GM19351 (cell line): ENCODE results near the gene NTMT1.

Experiments used
- ATAC-seq: cut with Tn5 transposase; IDR thresholded peaks from one replicate; pipeline ENCODE4 v1.9.1; 2021; ENCODE audit warnings: mild to moderate bottlenecking, moderate library complexity; ENCODE audit not compliant: unreplicated experiment

NTMT1 gene

DNA sequence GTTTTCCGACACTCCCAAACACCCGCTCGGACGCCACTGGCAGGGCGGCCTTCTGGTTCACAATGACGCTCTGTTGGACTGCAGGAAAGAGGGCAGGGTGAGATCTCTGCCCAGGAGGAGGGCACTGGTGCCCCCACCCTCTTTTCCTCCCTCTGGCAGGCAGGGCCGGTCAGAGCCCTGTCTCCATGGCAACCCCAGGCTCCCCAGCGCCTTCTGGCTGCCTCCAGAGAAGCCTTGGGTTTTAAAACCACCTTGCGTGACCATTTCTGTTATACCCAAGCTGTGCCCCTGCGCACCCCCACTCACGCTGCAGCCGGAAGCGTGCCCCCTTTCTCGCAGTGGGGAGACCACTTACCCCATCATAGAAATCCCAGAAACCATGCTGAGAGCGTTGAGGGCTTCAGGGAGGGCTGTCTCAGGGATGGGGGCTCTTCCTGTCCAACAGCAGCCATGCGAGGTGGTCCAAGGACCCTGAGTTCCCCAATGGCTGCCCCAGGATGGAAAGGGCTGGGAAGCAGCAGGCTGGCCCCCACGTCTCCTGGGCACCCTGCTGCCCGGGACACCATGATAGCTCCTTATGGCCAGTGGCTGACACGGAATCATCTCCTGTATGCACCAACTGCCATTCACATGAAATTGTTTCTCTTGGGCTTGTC, 12.3 kb upstream of the NTMT1 start:
- no peak for ATAC-seq

DNA sequence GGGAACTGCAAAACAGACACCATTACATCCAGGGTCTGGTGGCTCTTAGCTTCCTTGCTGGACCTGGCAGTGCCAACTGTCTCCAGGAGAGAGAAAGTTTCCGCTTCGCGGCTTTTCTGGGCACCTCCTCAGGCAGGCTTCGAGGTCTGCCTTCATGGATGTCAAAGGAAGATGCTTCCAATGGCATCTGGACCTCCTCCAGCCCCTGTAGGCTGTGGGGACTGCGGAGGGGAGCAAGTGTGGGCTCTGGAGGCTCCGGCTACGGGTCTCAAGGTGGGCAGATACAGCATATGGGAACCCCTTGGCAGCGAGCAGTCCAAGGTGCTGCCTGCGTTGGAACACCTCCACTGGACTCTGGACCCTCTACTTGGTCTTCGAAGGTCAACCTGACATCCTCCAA, 11.0 kb upstream of the NTMT1 start:
- no peak for ATAC-seq

DNA sequence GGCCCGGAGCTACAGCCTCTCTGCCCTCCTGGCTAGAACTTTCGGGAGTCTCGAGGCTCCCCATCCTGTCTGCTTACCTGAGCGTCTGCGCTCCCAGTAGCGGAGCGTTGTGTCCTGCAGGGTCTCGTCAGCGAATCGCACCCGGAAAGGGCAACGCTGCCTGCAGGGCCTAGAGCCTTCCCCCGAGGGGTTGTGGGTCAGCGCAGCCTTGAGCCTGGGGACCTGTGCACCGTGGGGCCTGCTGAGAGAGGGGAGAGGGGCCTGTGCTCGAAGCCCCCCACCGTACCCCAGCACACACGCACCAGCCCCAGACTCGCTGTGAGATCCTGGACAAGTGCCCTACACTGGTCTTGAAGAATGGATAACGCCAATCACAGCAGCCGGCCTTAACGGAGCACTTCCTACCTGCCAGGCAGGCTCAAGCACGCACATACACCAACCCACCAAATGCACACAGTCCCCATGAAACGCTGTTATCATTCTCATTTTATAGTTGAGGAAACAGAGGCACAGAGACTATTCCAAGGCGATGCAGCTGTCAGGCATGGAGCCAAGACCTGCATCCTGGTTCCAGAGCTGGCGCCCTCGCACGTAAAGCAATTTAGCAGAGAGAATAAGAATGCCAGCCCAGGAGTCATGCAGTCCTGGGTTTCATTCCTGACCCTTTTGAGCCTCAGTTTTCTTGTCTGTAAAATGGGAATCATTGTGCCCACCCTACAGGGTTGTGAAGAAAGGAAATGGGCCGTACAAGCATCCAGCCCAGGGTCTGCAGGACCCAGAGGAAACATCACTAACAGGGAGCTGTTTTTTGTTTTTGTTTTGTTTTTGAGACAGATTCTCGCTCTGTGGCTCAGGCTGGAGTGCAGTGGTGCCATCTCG, 10.3 kb upstream of the NTMT1 start:
- no peak for ATAC-seq

DNA sequence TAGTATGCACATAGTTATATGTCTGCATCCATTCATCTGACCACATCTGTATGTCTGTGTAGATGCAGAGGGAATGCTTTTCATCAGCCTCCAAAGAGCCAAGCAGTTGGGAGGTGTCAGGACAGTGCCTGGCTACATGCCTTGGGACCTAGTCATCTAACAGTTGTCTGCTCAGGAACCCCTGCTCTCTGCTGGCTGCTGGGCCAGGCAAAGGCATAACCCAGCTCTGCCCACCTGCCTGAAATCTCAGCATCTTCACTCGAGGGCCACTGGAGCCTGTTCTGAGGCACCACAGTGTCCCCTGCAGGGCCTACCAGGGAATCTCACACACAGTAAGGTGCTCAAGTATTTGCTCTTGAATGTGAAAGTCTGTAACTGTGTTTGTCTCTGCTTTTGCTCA, 8.8 kb upstream of the NTMT1 start:
- no peak for ATAC-seq

DNA sequence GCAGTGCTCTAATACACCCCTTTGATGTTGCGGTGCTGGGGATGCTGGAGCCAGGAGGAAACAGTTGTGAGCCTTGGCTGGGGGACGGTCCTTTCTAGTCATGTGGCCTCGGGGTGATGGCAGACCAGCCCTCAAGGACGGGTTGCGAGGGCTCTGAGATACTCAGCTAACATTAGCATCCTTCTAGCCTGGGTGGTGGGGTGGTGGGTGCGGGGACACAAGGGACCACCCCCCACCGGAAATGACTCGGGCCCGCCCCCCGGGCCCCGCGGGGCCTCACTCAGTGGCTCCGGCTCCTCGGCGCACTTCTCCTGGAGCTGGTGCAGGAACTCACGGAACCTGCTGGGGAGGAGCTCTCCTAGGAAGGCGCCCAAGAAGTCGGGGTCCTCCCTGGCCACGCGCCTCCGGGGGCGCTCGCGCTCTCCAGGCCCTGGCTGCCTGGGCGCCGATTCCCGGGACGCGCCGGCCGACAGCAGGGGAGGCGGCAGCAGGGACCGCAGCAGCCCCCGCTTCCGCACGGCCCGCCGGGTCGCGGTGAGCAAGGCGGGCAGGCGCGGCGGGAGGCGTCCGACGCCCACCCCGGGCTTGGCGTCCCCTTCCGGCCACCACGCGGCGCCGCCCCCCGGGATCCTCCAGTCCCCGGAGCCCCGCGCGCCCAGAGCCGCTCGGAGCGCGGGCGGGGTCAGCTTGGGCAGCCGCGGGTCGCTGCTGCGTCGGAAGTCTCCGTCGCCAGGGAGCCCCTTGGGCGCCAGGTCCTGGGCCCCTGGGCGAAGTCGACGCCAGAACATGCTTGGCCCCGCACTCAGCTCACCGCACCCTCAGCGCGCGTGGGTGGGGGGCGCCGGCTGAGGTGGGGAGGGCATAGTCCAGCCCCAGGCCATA, 5.9 kb upstream of the NTMT1 start:
- ATAC-seq: no peak

DNA sequence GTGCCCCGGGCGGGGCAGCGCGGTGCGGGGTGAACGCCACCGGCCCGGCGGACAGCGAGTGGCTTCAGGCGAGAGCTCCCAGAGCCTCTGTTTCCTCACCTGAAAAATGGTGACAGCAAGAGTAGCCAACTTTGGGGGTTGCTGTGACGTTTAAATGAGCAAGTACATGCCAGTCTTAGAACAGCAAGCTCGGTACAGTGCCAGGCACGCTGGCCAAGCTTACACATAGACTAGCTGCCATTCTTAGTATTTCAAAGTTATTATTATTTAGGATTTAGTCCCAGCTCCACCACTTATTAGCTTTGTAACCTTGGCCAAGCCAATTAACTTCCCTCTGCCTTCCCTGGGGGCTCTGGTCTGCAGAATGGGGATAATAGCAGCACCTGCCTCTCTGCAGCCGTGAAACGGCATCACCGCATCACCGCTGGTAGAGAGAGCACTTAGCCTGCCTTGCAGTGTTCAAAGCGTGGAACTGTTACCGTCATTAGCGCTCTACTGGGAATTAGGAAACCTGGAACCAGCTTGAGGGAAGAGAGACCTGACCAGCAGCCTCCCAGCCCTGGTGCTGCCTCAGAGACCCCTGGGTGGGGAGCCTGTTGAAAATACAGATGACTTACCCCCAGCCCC, 5.2 kb upstream of the NTMT1 start, which contains the start of gene C9orf50:
C9orf50 (minus strand) TSS at position 433 of the 627 bp plus-strand sequence. CDS start 527 bp downstream, outside the sequence.
- ATAC-seq: no peak

DNA sequence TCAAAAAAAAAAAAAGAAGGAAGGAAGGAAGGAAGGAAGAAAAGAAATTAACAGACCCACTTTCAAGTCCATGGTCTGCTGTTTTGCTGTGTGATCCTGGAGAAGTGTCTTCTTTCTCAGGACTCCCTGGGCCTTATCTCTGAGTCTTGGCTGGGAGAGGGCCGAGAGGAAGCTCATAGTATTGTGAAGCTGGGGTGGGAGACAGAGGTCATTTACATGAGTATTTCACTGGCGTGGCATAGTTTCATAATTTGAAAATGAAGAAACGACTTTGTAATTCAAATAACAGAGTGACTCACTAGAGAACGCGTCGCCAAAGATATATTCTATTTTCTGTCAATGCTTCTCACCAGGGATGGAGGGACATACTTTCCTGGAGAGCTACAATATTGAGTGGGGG, 2.6 kb upstream of the NTMT1 start:
- ATAC-seq: no peak

DNA sequence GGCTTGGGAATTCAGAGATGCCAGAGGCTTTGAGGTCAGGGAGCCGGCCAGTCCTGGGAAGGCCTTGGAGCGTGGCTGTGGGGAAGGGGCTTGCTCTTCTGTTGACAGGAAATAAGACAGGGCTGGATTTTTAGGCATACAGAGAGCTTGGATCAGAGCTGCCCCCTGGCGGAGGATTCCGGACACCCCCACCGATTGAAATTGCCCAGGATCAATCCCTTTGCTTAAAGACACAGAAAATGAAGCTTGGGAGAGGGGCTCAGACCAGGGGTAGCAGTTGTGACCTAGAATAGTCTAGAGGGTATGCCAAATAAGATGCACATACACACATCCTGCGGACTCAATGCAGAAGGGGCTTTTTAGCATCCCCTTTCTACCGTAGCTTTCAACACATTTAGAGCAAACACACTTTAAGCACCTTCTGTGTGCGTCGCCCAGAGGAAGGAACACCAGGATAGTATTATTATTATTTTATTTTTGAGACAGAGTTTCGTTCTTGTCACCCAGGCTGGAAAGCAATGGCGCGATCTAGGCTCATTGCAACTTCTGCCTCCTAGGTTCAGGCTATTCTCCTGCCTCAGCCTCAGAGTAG, 1.7 kb upstream of the NTMT1 start:
- ATAC-seq: no peak

DNA sequence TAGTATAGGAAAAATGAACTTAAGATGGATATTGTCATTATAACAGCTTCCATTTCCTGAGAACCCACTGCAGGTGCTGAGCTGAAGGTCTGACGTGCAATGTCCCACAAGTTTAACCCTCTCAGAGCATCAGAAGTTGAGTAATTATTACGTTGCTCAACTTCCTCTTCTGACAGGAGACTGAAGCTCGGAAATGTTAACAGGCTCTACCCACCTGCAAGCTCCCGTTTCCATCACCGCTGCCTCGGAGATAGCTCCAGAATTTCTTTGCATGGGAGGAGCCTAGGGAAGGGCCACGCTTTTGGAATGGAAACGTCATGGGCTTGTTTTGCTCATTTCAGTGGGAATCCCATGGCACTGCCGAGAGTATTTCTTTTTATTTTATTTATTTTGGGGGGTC, 1.0 kb upstream of the NTMT1 start:
- ATAC-seq: no peak

DNA sequence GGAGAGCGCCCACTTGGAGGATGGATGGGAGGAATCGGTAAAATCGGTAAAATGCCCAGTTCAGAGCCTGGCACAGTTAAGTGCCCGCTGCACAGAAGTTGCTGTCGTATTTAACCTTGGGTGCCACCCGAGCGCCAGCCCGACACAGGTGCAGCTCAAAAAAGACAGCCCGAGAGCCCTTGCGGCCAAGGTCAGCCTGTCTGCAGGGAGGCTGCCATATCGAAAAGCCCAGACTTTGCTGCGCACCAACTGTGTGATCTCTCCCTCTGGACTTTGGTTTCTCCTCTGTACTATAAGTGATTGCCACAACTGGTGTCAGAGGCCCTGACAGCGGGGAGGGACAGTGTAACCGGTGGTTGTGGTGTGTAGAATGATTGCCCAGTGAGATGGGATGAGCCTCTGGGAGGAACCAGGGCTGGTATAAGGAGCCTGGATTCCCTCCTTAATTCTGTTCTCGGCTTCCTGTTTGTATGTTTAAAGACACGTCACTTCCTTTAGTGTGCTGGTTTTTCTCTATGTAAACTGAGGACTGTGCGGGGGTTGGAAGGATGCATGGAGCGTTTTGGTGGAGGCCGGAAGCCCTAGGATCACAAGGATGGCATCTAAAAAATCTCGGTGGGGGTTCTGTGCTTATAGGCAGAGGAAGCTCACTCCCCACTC, 792 bp downstream of the NTMT1 start:
- peak; percentile 24 for ATAC-seq

DNA sequence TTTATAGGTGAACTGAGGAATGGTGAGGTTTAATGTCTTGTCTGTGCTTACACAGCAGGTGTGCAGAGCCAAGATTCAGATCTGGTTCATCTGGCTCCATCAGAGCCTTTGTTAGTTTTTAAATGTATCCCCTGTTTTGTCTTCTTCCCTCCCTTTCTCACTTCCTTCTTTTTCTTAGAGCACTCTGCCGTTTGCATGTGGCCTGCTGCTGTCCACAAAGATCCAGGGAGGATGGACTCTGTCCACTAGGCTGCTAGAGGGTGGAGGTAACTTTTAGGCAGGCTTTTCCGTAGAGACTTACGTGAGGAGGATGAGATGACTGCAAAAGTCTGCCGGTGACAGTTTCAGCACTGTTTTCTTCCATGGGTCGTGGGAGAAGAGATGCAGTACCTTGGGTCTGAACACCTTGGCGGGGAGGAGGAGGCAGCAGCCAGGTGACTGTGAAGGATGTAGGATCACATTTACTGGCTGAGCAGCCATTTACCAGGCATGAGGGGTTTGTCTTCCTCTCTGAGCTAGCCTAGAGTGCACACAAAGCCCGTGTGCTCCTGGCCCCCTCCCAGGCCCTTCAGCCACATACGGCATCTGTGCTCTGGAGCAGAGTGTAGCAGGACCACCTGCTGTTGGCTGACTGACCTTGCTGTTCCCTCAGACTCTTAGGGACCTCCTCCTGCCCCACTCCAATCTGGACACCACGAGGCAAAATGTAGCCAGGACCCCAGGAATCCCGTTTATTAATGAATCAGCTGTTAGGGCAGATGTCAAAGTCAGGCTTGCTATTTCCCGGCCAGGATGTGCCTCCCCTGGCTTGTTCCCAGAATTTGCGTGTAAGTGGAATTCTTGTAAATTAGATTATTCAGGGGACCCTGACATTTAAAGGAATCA, 1.8 kb downstream of the NTMT1 start:
- no peak for ATAC-seq

DNA sequence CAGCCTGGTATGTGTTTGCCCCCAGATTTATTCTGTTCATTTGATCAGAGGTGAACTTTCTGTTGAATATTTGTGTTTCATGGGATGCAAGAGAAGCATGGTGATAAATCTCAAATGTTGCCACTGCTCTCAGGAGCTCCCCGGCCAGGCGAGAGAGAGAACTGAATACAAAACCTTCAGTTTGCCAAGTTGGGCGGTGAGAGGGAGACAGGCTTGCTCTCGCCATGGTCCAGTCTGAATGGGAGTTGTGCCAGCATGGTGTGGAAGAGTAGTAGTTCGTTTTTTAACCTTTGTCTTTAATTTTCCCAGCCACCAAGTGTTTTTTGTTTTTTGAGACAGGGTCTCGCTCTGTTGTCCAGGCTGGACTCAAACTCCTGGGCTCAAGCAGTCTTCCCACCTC, 2.7 kb downstream of the NTMT1 start:
- no peak for ATAC-seq

DNA sequence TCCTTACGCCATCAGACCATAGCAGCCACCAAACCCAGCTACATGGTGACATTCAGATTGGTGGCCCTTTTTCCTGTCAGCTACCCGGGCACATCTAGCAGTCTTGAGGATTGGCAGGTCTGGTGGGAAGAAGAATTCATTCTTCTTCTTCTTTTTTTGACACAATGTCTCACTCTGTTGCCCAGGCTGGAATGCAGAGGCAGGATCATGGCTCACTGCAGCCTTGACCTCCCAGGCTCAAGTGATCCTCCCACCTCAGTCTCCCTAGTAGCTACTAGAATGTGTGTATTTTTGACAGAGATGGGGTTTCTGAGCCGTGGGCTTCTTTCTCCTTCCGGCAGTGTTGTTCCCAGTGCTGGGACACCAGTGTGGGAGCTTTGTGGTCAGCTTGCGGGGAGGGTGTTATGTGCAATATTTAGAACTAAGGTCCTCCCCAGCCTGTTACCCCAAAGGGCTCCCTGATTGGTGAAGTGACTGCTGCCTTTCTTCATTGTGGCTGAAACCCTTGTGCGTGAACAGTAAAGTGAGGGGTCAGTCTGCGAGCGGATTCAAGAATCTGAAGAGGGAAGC, 3.4 kb downstream of the NTMT1 start:
- ATAC-seq: no peak

DNA sequence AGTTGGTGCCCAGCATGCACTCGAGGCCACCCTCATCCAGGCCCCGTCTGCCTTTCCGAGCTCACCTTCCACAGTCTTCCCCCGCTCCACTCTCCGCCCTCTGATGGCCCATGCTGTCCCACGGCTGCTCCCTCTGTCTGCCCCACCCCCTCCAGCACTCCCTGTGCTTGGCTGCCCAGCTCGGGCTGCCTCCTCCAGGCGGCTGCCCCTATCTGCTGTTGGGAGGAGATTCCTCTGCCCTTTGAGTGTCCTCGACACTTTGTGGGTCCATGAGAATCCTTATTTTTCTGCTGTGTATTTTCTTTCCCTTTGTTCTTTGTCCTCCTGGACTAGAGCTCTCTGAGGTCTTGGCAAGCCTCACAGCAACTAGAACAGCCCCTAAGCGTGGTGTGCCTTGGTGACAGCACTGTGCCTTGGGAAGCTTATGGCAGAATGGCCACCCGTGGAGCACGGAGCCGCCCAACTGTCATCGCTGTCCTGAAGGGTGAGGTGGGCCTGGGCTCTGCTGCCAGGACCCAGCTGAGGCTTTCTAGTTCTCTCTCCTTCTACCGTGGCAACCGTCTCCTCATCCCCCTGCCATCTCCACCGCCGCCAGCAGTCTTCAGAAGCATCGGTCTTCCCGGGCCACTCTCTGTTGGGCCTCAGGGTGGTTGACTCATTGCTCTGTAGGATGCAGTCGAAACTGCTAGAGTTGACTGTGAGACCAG, 5.2 kb downstream of the NTMT1 start:
- ATAC-seq: no peak

DNA sequence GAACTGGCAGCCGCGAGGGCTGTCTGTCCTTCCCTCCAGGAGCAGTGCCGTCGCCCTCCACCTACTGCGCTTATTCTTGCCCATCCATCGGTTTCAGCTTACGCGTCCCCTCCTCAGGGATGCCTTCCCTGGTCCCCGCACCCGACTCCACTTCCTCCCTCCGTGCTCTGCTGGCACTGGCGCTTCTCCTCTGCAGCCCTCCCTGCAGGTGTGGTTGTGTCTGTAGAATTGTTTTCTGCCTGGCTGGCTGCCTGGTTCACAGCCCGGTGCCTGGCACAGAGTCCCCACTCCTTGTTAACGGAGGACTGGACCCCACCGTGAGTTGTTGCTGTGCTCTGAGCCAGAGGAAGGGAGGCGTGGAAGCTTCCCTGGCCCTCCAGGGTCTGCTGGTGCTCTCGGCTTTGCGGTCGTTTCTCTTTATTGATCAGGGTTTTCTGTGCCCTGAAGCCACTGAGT, 5.7 kb downstream of the NTMT1 start:
- ATAC-seq: no peak

DNA sequence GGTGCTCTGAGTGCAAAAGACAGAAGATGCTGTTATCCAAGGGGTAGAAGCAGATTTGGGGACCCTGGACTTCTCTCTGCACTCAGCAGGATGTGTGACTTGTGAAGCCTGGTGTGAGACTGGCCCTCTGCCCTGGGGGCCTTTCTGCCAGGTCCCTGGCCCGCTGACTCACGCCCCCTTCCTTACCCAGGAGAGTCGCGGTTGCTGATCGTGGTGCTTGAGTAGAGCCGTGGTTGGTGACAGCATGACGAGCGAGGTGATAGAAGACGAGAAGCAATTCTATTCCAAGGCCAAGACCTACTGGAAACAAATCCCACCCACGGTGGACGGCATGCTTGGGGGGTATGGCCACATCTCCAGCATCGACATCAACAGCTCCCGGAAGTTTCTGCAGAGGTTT, 6.5 kb downstream of the NTMT1 start:
- no peak for ATAC-seq

DNA sequence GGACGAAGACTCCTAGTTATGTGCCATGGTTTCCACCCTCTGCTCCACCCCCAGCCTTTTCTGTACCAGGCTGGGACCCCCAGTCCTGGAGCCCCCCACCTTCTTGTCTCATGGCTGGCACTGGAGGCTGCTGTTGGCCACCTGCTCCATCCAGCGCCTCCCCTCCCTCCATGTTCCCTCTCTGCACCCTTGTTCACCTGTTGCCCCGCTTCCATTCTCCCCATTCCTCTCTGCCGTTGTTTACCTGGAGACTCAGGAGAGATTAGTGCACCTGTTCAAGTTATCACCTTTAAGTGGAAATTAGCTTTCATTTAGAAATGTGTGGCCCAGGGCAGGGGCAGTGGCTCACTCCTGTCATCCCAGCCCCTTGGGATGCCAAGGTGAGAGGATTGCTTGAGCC, 7.2 kb downstream of the NTMT1 start:
- no peak for ATAC-seq

DNA sequence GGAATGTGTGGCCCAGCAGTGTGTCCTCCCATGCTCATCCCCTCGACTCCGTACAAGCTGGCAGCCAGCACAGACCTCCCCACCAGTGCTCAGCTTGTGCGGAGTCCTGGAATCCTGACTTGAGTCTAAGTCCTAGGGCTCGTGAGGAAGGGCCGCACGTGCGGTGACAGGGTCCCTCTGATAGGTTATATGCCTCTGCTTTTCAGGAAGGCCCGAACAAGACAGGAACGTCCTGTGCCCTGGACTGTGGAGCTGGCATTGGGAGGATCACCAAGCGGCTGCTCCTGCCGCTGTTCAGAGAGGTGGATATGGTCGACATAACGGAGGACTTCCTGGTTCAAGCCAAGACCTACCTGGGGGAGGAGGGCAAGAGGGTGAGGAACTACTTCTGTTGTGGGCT, 7.9 kb downstream of the NTMT1 start:
- ATAC-seq: no peak
